Right ventricle myocardium inferior (tissue), 1 donor: ENCODE measurements around the gene RRBP1. TPM values are rescaled to one million over a fixed set of nuclear protein-coding genes. Genes with fewer than 3 reads are reported as not detected.
A peak's percentile ranks its signal among the peaks of the same experiment; 100 is the strongest.
"Not testable (repeated sequence)": the region's sequence is repeated elsewhere in the genome, so short reads cannot be mapped to it uniquely, and the experiment has no call there.

ENCODE experiments used
- ATAC-seq: fragments of 200-7000 bp; cut with Tn5 transposase; one replicate; pipeline ENCODE4 v1.9.1; 2020; ENCODE audit warnings: mild to moderate bottlenecking, moderate library complexity
- DNase-seq: peaks from one replicate; pipeline ENCODE4 v3.0.0; 2021; ENCODE audit errors: missing footprints
- intact Hi-C: fragments of 100-400 bp; cut with DNase I; formaldehyde crosslinking; loops from one replicate; pipeline ENCODE4 v1.11.0; 2022
- total RNA-seq: library from RNA; stranded (reverse); fragmentation: NEBNext Ultra II Directional; extraction: Animal tissue kit (Norgen Biotek cat#: 25700); gene quantifications from one replicate; pipeline ENCODE4 v1.2.1, GENCODE V29; 2021
- donor health status: DM: no; HTN: yes; CAD: no; lungs with severe emphysema.

The RRBP1 gene
- total RNA-seq, 1 donor from 2014 or later = 38.5 TPM

DNA sequence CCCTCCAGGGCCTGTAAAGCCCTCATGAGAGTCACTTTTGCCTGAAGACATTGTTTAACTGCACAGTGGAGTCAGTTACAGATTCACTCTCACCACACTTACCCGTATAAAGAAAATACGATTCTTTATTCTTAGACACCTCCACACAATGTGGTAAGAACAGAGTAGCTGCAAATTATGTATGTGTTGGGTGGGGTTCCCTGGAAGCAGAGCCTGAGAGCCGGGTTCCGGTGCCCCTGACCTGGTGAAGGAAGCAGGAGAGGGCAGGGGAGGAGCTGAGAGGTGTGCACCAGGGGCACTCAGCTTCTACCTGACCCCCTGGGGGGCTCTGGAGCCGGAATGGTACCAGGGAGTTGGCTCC, 29.2 kb upstream of the RRBP1 start:
- no peak for DNase-seq
- ATAC-seq = no peak
- intact Hi-C loops = no loop called here

- intact Hi-C loops = no loop called here
- ATAC-seq (peak; percentile 72), DNase-seq (no peak)
These were observed 28.6 kb upstream of the RRBP1 start for GRCh38 chr20:17710379-17711266.

DNA sequence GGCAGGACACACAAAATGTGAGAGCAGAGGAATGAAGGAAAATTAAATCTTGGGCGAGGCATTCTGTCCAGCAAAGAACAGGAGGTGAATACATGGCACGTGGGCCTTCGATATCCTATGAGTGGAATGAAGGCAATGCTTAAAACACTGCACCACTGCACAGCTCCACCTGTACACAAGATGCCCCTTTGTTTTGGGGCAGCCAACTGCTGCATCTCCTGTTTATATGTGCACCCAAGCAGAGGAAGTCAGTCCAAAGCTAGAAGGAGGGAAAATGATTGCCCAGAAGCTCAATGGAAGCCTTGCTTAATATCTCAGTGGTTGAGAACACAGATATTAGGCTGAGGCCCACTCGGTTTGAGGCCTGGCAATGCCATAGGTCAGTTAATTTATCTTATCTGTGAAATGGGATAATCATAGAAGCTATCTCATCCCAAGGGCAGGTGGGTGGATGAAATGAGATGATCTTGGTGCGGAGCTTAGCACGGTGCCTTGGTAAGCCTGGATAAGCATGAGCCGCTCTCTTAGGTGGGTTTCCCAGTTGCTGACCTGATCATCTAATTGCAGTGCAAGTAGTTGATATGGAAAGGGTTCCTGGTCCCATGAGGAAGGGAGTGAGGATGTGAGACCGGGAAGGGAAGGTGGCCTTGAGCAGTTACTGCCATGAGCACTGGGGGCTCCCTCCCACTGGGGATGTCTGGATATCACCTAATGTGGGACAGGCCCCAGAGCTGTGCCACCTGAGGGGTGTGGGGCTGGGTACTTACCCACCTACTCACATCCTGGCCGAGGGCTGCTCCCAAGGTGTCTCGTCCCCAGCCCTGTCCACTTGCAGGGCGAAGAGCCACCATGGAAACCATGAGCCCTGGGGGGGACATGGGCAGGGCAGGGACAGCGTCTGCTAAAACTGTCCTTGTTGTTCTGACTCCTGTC, 27.6 kb upstream of the RRBP1 start:
- intact Hi-C loops = no loop called here
- no peak for ATAC-seq
- no peak for DNase-seq

GRCh38 chr20:17708675-17709360, 26.8 kb upstream of the RRBP1 start:
- intact Hi-C loops = no loop called here
- no peak for ATAC-seq
- DNase-seq = no peak

DNA sequence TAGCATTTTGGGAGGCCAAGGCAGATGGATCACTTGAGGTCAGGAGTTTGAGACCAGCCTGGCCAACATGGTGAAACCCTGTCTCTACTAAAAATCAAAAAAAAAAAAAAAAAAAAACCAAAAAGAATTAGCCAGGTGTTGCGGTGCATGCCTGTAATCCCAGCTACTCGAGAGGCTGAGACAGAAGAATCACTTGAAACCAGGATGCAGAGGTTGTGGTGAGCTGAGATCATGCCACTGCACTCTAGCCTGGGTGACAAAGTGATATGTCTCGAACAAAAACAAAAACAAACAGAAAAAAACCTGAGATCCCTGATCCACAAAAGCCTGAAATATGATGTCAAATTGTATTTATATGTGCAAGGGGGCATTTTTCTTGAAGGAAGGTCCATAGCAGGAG, 25.9 kb upstream of the RRBP1 start:
- DNase-seq, intact Hi-C loops, ATAC-seq: not testable (repeated sequence)

DNA sequence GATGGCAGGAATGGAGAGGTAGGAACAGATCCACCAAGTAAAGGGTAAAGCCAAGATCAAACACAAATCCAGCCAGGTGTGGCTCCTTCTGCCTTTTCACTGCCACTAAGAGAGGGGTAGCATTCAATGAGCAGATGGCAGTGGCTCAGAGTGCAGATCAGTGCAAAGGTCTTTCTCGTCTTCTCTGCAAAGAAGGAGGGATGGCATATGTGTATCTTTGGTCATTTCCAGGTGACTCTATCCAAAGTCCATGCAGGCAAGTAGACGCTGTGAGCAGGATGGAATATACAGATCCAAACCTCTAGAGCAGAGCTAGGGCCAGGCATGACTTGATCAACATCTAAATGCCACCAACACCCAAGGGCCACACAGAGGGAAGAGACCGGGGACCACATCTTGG, 24.6 kb upstream of the RRBP1 start:
- no peak for DNase-seq
- ATAC-seq = no peak
- intact Hi-C loops = no loop called here

GRCh38 chr20:17705916-17706315, 23.9 kb upstream of the RRBP1 start:
- intact Hi-C loops = no loop called here
- ATAC-seq = no peak
- no peak for DNase-seq

- intact Hi-C loops = no loop called here
- ATAC-seq (no peak), DNase-seq (no peak)
These were observed 22.7 kb upstream of the RRBP1 start for GRCh38 chr20:17704589-17705317.

DNA sequence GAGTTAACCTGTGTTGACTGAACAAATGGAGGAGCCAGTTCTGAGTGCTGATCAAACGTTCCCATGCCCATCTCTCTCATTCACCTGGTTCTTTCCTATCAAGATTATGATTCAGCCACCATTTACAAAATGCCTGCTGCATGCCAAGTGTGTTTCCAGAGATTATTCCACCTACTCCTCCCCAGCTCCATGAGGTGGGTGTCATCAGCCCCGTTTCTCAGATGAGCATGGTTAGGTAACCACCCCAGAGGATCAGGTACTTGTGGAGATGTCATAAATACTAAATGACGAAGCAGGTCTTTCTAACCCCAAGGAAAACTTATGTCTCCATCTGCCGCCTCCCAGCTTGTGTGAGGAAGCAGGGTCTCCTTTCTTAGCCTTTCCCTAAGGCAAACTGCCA, 19.8 kb upstream of the RRBP1 start:
- no peak for DNase-seq
- intact Hi-C loops = no loop called here
- ATAC-seq = no peak

DNA sequence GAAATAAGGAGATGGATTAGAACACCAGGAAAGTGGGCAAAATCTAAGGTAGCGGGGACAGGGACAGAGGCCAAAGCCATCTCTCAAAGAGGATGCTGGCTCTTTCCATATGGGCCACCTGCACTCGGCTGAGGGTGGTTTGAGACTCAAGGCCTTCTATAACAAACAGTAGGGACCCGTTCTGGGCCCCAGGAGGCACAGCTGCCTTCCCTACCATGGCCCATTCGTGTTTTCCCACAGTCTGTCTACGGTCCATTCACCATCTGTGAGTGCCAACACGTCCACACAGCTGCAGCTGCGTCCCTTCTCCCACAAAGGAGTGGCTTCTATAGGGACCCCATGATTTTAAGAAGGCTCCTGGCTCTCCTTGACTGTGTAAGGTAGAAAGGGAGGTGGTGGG, 18.6 kb upstream of the RRBP1 start:
- no peak for ATAC-seq
- DNase-seq = no peak
- intact Hi-C loops = no loop called here

DNA sequence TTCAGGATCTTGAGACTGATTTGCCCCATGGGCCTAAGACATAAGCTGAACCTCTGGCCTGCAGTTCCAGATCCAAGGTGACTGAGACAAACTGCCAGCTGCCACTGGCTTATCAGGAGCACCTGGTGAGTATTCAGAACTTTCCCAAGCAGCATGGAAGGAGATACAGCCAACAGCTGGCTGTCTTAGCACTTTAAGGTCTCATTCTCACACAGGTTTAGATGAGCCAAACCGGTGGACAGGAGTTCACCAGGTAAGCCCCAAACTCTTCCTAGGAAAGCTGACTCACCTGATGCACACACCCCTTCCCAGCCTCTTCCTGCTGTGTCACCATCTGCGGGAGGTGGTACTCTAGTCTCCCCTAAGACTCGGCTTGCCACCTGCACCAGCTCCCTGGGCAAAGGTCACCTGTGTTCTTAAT, 17.9 kb upstream of the RRBP1 start, which contains the start of gene BANF2:
Gene BANF2, plus strand, starts transcription at position 36 of the 421 bp plus-strand sequence. CDS start 25,060 bp downstream, outside the sequence.
- ATAC-seq (no peak), DNase-seq (no peak)
- intact Hi-C loops = no loop called here

GRCh38 chr20:17698384-17698783, 16.3 kb upstream of the RRBP1 start:
- DNase-seq = no peak
- intact Hi-C loops = no loop called here
- ATAC-seq = no peak

DNA sequence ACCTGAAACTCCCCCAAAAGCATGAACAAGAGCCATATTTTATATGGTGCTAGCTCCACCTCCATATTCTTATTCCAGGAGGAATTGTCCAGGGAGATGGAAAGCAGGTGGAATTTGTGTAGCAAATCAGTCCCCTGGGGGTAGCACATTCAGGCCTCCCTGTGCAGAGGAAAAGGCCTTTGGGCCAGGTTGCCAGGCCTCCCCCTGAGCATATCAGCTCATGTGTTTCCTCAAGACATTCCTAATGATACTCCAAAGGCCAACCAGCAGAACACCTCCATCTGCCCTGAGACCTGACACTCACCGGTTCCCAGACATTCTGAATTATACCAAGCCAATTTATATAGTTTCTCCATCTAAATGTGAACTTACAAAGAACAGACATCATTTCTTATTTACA, 15.1 kb upstream of the RRBP1 start:
- no peak for ATAC-seq
- DNase-seq = no peak
- intact Hi-C loops = no loop called here

GRCh38 chr20:17696287-17696686, 14.2 kb upstream of the RRBP1 start:
- DNase-seq (no peak), ATAC-seq (no peak)
- intact Hi-C loops = no loop called here

- intact Hi-C loops = no loop called here
- ATAC-seq = no peak
These were observed 12.7 kb upstream of the RRBP1 start for GRCh38 chr20:17694767-17695166.

DNA sequence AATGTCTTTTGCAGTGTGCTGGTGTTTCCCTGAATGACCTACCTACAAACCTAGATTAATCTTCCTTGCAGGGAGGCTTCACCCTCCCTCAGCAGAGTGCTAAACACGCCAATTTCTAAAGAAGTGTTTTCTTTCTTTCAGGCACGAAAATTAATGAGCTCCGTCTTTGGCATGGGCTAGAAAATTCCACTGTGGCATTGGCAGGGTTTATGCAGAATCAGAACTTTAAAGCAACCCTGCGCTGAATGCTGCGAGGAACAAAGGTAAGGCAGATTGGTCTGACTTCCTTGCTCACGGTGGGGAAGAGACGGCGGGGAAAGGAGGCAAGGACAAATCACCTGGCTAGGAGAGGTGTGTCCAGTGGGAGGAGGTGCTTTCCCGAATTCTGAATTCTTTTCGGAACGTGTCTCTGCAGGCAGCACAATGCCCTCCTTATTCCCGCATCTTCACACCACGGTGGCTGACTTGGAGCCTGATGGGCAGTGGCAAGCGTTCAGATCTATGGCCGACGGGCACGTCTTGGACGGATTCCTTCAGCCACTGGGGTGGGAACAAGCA, 11.5 kb upstream of the RRBP1 start:
- DNase-seq (no peak), ATAC-seq (no peak)
- intact Hi-C loops = no loop called here

More at GRCh38 chr20:17694767-17695166, 12.7 kb upstream of the RRBP1 start:
- no peak for DNase-seq

- intact Hi-C loops = no loop called here
- no peak for ATAC-seq
These were observed 9.7 kb upstream of the RRBP1 start for GRCh38 chr20:17691758-17692157.

GRCh38 chr20:17690144-17690543, 8.1 kb upstream of the RRBP1 start:
- no peak for ATAC-seq
- intact Hi-C loops = no loop called here
- no peak for DNase-seq

More at GRCh38 chr20:17691758-17692157, 9.7 kb upstream of the RRBP1 start:
- no peak for DNase-seq
